ENCODE measurements around the gene SP110.

The SP110 gene

GRCh38 chr2:230144355-230144754 is 75.4 kb downstream of the SP110 start:
- H3K27ac ChIP-seq (ENCODE audit: extremely low read depth, low read depth, low read length): no peak overlapping the region
- no peaks in the 10 kb centered on the region for H3K36me3 ChIP-seq (ENCODE audit: control insufficient read depth in 2 of 2, insufficient read depth in 1 of 2, low read length in 2 of 2)
- no peak for TF ChIP-seq GFI1B (tag by site-specific recombination; IDR thresholded peaks at IDR 0.05)
- H3K4me1 ChIP-seq (ENCODE audit: control insufficient read depth, insufficient read depth, low read length): no peaks in the 10 kb centered on the region
- POLR2A ChIA-PET: no interaction called here
- no peaks in the 10 kb centered on the region for H3K9me3 ChIP-seq (ENCODE audit: control insufficient read depth, insufficient read depth, low read depth, low read length)
- CTCF ChIA-PET: interaction anchor here (3.1 kb wide), 1 partner anchor 15 kb away, joined by 18 read pairs; no protein-coding TSS in a partner anchor
- H3K4me3 ChIP-seq (ENCODE audit: low read depth, low read length): no peak overlapping the region

- POLR2A ChIA-PET: no interaction called here
- TF ChIP-seq KLF16 (tag by site-specific recombination; IDR thresholded peaks at IDR 0.05) (no peak), ZNF311 (tag by site-specific recombination; IDR thresholded peaks at IDR 0.05; ENCODE audit: borderline replicate concordance) (no peak), ZNF501 (tag by site-specific recombination; IDR thresholded peaks at IDR 0.05) (no peak), SETDB1 (IDR thresholded peaks at IDR 0.05; ENCODE audit: insufficient read length, low read length) (no peak), ZNF10 (tag by site-specific recombination; IDR thresholded peaks at IDR 0.05) (no peak), GLI4 (tag by site-specific recombination; IDR thresholded peaks at IDR 0.05) (no peak), ZNF148 (tag by site-specific recombination; IDR thresholded peaks at IDR 0.05; ENCODE audit: borderline replicate concordance) (no peak), ZNF768 (tag by site-specific recombination; IDR thresholded peaks at IDR 0.05) (no peak), SALL2 (tag by site-specific recombination; IDR thresholded peaks at IDR 0.05; ENCODE audit: borderline replicate concordance) (no peak)
- no peak overlapping the region for H3K27ac ChIP-seq (ENCODE audit: extremely low read depth, low read depth, low read length)
- H3K4me3 ChIP-seq (ENCODE audit: low read depth, low read length): no peak overlapping the region
- no peaks in the 10 kb centered on the region for H3K9me3 ChIP-seq (ENCODE audit: control insufficient read depth, insufficient read depth, low read depth, low read length)
- CTCF ChIA-PET: no interaction called here
- no peaks in the 10 kb centered on the region for H3K36me3 ChIP-seq (ENCODE audit: control insufficient read depth in 2 of 2, insufficient read depth in 1 of 2, low read length in 2 of 2)
- no peaks in the 10 kb centered on the region for H3K4me1 ChIP-seq (ENCODE audit: control insufficient read depth, insufficient read depth, low read length)
These were observed 79.1 kb downstream of the SP110 start for GRCh38 chr2:230140667-230141066.

GRCh38 chr2:230137902-230138539 is 81.8 kb downstream of the SP110 start:
- no peak overlapping the region for H3K27ac ChIP-seq (ENCODE audit: extremely low read depth, low read depth, low read length)
- no peaks in the 10 kb centered on the region for H3K4me1 ChIP-seq (ENCODE audit: control insufficient read depth, insufficient read depth, low read length)
- TF ChIP-seq ZFHX2 (tag by site-specific recombination; conservative IDR thresholded peaks at IDR 0.05): no peak
- TF ChIP-seq ZBTB49 (tag by site-specific recombination; IDR thresholded peaks at IDR 0.05; ENCODE audit: low read depth): no peak
- TF ChIP-seq ZNF148 (tag by site-specific recombination; IDR thresholded peaks at IDR 0.05; ENCODE audit: borderline replicate concordance): no peak
- no peak for TF ChIP-seq ZNF37A (tag by site-specific recombination; IDR thresholded peaks at IDR 0.05)
- TF ChIP-seq ZFP3 (tag by site-specific recombination; IDR thresholded peaks at IDR 0.05; ENCODE audit: low read depth): no peak
- no peak for TF ChIP-seq ZNF398 (tag by site-specific recombination; IDR thresholded peaks at IDR 0.05)
- TF ChIP-seq ZNF768 (tag by site-specific recombination; IDR thresholded peaks at IDR 0.05): no peak
- TF ChIP-seq ZIC2 (tag by site-specific recombination; IDR thresholded peaks at IDR 0.05): no peak
- no peak for TF ChIP-seq IKZF3 (tag by site-specific recombination; IDR thresholded peaks at IDR 0.05)
- no peak for TF ChIP-seq ZNF548 (tag by site-specific recombination; IDR thresholded peaks at IDR 0.05)
- no peak for TF ChIP-seq ZNF48 (tag by site-specific recombination; IDR thresholded peaks at IDR 0.05)
- no peak overlapping the region for H3K4me3 ChIP-seq (ENCODE audit: low read depth, low read length)
- POLR2A ChIA-PET: no interaction called here
- CTCF ChIA-PET: no interaction called here
- no peaks in the 10 kb centered on the region for H3K9me3 ChIP-seq (ENCODE audit: control insufficient read depth, insufficient read depth, low read depth, low read length)
- no peaks in the 10 kb centered on the region for H3K36me3 ChIP-seq (ENCODE audit: control insufficient read depth in 2 of 2, insufficient read depth in 1 of 2, low read length in 2 of 2)

Data from HEK293 (cell line).